Jurkat, Clone E6-1 (cell line): ENCODE data around the gene THSD8.
"Not testable (repeated sequence)": the region's sequence is repeated elsewhere in the genome, so short reads cannot be mapped to it uniquely, and the experiment has no call there.

ENCODE experiments used
- DNase-seq: peaks from one replicate; pipeline ENCODE4 v3.0.0-alpha.2; 2011; ENCODE audit warnings: low read depth, low spot score
- H3K4me3 ChIP-seq: 2 replicates; pipeline ENCODE4 v1.5.1; 2011; ENCODE audit warnings: mild to moderate bottlenecking, low read length, control low read depth, moderate library complexity

The THSD8 gene

DNA sequence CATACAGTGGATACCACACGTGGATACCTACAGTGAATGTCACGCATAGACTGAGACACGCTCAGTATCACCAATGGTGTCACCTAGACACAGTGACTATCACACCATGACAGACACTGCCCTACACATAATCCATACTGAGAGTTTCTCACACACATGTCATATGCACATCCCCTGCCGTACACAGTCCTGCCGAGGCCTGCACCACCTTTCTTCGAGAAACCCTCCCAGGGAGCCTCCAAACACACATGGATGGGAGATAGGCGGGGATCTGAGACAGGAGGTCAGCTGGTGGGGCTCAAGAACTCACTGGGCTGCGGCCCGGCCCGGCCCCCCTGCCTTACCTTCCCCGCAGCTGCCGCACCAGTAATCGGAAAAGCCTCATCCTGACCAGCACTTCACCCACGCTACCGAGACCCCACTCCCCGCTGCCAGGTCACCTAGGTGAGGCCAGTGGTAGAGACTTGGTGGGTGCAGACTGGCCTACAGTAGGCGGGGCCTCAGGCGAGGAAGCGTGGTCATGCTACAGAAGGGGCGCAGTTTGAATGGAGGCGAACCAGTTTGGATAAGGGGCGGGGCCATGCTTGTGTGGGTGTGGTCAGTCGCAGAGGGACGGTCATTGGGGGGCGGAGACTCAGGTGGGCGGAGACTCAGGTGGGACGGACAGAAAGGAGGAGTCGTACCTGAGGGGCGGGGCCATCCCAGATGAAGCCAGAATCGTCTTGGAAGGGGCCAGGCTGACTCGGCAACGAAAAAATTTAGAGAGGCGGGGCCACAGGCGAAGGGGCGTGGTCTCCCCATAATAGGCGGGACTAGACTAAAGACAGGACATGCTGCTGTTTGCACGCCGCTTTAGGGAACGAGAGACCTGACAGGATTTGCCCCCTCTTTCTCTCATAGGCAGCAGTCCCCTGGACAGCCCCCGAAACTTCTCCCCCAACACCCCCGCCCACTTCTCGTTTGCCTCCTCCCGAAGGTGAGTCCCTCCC lies 38.5 kb downstream of the THSD8 start:
- no peak for DNase-seq
- no peak overlapping the region for H3K4me3 ChIP-seq

DNA sequence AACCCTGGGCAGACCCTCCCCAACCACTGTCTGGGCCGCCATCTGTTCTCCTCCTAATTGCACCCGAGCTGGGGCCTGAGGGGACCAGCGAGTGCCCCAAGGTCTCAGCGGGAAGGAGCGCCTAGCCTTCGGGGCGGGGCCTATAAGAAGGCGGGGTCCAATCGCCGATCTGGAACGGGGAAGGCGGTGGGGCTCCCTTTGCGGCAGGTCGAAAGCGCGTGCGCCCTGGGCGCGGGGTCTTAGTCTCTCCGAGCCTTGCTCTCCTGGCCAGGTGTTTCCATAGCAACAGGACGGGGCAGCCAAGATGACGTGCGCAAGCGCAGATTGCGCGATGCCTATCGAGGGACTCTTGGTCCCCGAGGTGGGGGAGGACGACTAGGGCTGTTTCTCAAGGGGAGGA lies 39.2 kb downstream of the THSD8 start:
- H3K4me3 ChIP-seq: no peak overlapping the region
- no peak for DNase-seq

DNA sequence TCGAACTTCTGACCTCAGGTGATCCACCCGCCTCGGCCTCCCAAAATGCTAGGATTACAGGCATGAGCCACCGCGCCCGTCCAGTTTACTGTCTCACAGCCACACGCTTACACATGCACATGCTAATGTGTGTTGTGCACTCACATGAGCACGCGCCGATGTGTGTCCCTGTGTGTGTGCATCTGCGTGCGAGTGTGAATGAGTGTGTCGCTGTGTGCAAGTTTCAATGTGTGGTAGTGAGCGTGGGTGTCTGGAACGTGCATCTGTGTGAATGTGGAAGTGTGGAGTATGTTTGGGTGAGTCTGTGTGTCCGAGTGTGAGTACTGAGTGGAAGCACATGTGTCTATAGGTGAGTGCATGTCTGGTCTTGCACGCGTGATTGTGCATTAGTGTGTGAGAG lies 40.6 kb downstream of the THSD8 start:
- no peak overlapping the region for H3K4me3 ChIP-seq
- no peak for DNase-seq

DNA sequence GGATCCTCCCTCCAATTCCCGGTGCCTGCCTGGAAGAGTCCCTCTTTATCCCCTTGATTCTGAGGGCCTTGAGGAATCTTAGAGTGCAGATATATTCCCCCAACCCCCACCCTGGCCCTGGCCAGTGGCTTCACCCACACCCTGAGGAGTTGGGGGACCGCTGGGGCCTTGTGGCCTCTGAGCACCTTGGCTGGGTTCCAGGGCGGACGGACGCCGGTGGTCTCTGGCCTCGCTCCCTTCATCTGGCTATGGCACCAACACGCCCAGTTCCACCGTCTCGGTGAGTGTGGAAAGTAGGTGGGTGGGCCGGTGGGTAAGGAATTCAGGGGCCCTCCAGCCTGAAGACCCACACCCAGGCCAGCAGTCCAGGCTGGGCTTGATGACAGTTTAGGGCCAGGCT lies 41.5 kb downstream of the THSD8 start:
- no peak for DNase-seq
- H3K4me3 ChIP-seq: no peak overlapping the region

DNA sequence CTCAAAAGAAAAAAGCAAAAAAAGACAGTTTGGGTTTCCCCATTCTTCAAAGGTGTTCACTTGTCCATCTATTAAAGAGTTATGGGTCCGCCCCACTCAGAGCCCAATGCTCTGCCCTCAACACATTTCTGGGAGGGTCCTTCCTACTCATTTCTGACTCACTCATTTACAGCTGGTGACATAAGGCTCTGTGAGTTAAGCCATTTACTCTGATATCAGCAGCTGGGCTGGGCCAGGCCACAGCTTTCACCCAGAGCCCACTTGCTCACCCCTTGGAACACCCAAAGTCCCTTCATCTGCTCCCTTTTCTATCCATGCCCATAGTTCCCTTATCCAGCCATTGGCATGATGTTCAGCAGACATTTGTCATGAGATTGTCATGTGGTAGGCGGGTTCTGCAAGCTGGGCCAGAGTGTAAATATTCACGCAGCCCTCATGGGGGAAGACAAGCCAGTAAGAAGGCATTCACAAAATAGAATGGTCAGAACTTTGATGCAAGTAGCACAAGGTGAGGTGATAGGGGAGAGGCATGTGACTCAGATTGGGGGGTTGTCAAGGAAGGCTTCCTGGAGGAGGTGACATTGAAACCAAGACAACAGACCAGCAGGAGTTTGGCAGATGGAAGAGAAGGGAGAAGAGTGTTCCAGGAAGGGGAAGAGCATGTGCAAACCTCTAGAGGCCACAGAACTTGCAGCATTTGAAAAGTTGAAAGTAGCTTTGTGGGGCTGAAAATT lies 42.3 kb downstream of the THSD8 start:
- DNase-seq: no peak
- no peak overlapping the region for H3K4me3 ChIP-seq

DNA sequence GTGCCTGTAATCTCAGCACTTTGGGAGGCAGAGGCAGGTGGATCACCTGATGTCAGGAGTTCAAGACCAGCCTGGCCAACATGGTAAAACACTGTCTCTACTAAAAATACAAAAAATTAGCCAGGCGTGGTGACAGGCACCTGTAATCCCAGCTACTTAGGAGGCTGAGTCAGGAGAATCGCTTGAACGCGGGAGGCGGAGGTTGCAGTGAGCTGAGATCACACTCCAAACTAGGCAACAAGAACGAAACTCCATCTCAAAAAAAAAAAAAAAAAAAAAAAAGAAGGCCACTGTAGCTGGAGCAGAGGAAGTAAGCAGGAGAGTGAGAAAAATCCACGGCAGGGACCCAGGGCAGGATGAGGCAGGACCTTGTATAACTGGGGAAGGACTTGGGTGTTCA lies 44.7 kb downstream of the THSD8 start:
- H3K4me3 ChIP-seq, DNase-seq: not testable (repeated sequence)

DNA sequence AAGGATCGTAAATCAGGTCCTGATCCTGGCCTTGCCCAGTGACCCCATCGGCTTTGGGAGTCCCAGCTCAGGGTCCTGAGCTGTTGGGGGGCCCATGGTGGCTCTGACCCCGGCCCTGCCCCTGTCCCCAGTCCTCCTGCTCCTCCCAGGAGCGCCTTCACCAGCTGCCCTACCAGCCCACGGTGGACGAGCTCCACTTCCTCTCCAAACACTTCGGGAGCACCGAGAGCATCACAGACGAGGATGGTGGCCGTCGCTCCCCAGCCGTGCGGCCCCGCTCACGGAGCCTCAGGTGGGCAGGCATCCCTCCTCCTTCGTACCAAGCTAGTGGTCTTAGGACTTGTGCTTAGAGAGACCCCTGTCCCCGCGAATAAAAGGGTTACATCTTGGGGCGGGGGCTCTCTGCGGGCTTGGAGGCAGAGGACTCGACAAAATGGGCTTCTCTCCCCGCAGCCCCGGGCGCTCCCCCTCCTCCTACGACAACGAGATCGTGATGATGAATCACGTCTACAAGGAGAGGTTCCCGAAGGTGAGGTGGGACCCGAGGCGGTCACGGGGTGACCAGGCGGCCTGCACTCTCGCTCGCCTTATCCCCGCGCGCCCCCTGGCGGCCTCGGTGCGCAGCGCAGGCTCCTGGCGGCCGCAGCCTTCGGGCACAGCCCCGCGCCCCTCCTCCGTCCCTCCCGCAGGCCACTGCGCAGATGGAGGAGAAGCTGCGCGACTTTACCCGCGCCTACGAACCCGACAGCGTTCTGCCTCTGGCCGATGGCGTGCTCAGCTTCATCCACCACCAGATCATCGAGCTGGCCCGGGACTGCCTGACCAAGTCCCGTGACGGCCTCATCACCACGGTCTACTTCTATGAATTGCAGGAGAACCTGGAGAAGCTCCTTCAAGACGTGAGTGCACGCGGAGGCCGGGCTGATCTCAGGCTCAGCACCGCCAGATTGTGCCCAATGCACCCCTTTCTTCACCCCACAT lies 45.6 kb downstream of the THSD8 start:
- no peak overlapping the region for H3K4me3 ChIP-seq
- no peak for DNase-seq
